ENCODE measurements around the gene GINS2.

GINS2 gene

DNA sequence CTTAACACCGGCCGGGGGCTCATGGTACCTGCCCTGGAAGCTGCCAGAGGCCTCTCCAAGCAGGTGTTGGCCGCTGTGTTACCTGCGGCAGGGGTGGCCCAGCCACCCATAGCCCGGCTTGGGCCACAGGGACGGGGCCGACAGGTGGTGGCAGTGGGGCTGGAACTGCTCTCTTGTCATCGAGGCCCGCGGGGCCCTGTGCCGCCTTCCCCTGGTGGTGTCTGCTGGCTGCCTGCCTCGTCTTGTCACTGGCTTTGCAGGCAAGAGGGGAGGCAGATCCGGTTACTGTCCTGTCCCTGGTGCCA lies 48.5 kb downstream of the GINS2 start:
- DNase-seq (ENCODE audit: low read depth in 2 of 2), result no peak

DNA sequence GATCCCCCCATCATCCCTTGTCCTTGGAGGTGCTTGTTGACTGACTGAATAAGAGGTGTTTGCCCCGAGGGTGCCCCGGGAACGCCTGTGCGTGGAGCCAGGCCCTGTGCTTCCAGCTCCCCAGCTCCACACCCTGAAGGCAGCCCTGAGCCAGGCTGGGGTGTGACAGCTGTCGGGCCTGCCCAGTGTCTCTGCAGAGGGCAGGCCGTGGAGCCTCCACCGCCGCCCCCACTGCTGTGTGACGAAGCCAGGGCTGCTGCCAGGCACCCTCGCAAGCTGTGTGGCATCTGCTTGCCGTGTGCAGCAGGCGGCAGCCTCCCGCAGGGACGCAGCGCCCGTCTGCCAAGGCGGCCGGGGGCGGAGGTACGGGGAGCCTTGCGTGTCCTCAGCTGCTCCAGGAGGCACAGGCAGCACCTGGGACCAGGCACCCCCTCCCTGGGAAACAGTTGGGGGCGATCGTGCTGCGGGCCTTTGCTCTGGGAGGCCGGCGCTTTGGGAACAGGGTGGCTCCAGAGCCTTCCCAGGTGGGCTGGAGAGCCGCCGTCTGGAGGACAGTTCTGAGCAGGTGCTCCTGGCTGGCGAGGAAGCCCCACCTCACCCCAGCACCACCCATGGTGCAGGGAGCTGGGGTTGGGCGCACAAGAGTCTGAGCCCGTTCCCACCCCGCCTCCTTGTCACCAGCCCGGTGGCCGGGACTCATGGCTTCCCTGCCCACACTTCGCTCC lies 49.1 kb downstream of the GINS2 start:
- DNase-seq (ENCODE audit: low read depth in 2 of 2), result no peak

DNA sequence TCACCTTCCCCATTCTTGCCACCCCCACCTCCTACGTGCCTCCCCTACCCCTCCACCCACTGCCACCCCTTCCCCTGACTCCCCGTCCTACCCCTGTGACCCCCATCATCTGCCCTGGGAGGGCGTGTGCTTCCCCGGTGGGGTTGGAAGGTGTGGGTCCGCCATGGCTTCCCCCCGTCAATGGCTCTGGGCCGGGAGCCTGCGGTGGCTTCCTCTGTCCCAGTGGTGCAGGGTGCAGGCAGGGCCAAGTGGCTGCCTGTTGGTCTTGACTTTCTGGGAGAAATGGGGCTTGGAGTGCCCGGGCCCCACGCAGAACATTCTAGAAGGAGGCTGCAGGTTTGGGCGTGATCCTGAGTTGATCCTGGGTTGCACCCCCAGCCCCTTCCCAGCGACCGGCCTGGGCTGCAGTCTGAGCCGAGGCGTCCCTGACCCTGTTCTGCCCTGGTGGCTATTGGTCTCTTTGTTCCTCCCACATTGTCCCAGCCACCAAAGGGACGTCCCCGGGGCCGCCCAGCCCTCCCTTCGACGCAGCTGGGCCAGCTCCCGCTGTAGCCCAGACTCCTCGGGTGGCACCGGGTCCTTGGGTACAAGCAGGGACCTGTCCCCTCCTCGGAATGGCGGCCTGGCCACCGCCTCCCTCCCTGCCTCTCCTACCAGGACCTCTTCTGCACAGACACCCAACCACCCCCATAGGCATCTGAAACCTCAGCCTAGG lies 49.9 kb downstream of the GINS2 start:
- DNase-seq (ENCODE audit: low read depth in 2 of 2), result no peak

DNA sequence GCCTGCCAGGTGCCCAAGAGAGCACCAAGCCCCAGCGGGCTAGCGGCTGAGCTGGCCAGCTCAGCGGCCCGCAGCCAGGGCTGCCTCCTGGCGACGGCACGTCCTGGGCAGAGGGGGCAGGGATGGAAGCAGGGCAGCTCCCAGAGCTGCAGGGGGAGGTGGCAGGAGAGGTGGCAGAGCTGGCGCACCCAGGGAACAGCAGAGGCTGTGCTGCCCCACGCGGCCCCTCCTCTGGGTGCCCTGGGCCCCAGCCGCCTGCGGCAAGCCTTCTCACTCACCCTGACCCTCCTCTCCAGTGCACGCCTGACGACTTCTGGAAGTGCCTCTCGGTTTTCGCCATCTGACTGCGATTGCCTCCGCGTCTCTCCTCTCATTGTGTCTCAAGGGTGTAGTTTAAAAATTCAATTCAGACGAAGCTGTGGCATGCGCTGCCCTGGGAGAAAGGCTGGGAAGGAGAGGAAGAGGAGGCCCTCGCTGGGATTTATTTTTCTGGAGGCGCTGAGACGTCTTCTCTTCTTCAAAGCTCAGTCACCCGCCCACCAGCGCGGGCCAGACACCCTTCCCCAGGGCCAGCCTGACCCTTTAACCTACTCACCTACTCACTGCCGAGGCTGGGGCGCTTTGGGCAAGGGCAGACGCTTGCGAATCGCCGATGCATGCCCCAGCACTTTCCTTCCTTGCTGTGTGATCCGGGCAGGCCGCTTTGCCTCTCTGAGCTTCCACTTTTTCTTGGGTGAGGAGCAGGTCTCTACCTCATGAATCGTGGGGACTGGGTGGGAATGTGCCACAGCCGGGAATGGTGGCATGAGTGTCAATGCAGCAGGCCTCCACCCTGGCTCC lies 50.7 kb downstream of the GINS2 start:
- no peak for DNase-seq (ENCODE audit: low read depth in 2 of 2)

DNA sequence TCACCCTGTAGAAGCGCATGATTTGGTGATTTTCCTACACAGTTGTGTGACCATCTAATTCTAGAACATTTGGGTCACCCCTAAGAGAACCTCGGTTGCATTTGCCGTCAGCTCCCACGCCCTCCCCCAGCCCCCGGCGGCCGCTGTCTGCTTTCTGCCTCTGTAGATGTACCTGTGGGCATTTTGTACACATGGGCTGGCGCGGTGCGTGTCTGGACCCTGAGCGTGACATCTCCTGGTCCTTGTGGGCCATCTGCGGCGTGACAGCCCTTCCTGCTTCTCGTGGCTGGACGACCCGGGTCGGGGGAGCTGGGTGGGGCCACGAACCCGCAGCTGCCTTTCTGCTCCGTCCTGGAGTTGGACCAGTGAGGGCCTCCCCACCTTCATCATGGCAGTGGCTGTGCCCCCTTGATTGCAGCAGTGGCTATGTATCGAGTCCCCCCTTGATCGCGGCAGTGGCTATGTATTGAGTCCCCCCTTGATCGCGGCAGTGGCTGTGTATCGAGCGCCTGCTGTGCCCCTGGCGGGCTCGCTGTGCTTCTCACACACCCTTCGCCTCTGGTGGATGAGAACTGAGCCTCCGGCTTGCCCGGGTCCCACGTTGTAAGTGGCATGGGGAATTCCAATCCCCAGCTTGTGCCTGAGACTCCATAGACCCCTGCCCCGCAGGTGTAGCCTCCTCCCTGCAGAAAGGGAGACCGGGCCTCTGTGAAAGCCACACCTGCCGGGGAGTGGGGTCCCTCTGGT lies 51.5 kb downstream of the GINS2 start:
- no peak for DNase-seq (ENCODE audit: low read depth in 2 of 2)

DNA sequence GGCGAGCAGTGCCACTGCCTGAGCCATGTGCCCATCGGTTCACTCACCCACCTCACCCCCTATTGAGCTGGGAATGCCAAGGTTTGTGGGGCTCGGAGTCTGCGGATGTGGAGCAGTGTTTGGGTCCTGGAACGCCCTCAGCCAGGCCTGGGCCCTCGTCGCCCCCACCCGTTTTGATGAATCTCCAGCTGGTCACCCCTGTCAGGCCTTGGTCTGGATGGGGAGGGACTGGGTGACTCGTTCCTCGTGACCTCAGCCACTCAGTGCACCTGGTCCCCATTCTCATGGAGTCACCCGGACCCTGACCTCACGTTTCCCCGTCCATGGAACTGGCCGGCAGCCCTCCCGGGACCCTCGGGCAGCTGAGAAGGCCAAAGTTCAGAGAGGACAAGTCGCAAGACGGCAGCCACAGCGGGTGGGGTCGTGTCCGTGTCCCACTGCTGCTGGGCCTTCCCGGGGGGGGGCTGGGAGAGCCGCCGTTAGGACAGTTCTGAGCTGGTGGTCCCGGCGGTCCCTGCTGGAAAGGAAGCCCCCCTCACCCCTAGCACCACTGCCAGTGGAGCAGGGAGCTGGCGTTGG lies 52.4 kb downstream of the GINS2 start:
- no peak for DNase-seq (ENCODE audit: low read depth in 2 of 2)

DNA sequence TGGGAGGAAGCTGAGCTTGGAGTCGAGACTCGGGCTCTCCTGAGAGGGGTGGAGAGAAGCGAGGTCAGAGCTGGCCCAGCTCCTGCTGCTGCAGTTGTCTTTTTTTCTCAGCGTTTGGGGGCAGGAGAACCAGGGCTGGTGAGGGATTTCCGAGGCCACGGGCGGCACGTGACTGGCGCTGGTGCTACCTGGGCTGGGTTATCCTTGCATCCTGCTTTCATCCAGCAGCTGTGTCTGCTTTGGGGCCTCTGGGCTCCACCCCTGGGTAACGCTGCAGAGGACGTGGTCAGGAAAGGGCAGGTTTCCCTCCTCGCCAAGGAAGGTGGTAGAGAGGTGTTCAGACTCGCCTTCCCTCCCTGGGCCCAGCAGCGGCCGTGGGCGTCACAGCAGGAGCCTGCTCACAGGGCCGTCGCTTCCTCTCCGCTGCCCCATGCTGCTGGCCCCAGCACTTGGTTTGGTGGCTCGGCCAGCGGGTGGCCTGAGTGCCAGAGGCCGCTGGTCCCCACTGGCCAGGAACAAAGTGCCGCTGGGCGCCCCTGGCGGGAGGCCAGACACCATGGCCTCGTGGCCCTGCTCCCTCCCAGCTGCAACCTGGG lies 53.1 kb downstream of the GINS2 start:
- no peak for DNase-seq (ENCODE audit: low read depth in 2 of 2)

DNA sequence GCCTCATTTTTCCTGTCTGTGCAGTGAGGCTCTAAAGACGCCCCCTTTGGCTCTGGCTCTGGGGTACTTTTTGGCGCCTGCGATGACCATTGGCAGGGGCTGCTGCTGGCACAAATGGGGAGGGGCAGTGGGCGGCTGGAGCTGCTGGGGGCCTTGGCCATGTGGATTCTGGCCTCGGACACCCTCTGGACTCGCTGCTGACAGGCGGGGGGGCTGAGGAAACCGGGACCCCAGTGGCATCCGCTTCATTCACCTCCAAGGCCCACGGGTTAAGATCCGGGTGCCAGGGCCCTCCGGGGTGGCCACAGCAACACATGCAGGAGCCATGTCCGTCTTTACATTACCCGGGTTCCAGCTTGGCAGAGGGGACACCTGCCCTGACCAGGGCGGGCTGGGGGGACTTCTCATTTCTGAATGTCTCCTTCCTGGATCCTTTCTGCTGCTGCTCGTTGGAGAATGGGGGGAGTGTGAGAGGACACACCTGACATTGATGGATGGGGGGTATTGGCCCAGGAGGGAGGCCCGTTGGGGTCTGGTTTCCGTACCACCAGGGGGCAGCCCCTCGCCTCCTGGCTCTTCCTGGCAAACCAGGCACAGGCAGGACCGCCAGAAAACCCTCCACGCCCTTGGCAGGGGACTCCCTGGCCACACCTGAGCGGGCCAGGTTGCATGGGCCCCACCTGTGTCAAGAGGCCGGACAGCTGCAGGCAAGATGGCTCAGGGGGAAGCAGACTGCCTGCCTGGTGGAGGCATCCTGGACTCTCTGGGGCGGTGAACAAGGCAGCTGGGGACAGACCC lies 53.8 kb downstream of the GINS2 start:
- no peak for DNase-seq (ENCODE audit: low read depth in 2 of 2)

DNA sequence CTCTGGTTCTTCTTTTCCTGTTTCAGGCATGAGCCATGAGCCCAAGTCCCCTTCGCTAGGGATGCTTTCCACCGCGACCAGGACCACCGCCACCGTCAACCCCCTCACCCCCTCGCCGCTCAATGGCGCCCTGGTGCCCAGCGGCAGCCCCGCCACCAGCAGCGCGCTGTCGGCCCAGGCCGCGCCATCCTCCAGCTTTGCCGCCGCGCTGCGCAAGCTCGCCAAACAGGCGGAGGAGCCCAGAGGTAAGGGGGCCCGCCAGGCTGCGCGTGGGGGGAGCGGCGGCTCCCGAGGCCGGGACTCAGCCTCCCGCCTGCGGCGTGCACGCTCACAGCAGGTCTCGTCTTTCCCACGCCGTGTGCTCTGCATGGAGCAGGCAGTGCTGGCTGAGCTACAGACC lies 54.9 kb downstream of the GINS2 start:
- DNase-seq (ENCODE audit: low read depth in 2 of 2), result no peak

DNA sequence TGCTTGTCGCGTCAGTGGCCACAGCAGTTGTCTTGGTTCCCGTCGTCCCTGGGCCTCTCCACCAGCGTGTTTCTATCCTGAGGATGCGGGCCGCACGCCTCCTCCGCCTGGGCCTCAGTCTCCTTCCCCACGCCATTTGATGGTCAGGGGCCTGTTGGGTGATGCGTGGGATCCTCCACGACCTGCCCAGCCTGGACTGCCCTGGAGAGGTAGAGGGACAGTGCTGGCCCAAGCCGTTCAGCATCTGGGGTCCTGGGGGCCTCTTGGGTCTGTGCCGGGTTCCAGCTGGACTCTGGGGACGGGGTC lies 55.4 kb downstream of the GINS2 start:
- DNase-seq (ENCODE audit: low read depth in 2 of 2), result no peak

DNA sequence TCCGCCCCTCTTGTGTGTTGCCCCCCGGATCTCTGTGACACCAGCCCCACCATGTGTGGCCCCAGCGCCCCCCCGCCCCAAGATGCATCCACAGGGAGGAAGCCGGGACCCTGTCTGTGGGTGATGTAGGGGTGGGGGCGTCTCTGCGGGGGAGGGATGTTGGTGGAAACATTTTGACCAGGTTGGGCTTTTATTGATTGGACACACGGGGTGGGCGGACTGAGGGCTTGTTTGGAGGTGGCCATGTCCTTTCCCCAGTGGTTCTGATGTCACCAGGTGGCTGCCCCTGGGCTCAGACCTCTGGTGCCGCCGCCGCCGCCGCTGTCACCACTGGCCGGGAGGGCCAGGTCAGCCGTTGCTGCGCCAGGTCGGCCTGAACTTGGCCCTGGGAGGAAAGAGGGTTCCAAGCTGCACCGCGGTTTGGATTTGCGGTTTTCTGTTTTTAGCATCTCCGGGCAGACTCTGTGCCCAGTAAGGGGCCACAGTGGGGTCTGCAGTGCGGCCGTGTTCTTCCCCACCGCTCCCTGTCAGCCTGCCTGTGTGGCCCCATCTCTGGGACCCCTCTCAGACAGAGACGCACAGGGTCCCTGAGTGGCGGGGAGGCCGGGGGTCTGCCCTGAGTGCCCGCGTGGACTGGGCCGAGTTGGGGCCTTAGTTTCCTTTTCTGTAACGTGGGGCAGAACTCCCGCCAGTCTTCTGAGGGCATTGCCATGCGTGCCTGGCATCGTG lies 55.9 kb downstream of the GINS2 start:
- DNase-seq (ENCODE audit: low read depth in 2 of 2), result no peak

DNA sequence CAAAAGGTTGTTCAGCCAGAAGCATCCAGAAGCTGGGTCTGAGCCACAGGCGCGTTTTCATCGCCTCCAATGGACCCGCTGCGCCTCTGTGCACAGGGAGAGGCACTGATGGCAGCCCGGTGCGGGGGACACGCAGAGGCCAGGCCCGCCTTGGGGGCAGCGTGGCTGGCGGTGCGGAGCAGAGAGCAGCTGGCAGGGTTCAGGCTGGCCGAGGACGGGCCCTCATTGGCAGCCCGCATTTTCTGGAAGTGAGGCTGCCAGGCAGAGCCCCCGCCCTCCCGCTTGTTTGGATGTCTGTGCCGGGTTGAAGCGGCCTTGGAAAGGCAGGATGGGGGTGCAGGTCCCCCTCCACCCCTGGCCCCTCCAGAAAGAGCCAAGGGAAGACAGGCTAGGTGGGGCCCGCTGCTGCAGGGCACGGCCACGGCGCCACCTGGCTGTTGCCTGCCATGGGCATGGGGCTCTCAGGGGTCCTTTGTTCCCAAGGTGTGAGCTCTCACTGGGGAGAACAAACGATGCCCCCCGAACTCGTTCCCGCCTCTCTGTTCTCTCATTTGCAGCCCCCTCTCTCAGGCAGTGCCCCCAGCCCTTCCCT lies 56.9 kb downstream of the GINS2 start:
- no peak for DNase-seq (ENCODE audit: low read depth in 2 of 2)

DNA sequence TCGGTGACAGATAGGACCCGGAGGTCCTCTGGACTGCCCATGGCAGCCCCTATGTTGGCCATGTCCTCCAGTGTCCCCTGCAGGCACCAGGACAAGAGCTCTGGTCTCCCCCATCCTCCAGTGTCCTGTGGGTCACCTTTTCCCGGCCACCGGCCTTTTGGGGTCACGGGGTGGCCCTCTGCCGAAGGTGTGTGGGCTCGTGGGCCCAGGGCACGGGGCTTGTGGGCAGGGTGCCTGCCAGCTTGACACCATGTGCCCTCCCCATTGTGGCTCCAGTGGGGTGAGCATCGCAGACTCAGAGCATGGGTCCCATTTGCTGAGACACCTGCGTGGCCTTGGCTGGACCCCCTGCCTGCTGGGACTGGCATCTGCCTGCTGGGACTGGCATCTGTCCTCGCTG lies 57.5 kb downstream of the GINS2 start:
- no peak for DNase-seq (ENCODE audit: low read depth in 2 of 2)

DNA sequence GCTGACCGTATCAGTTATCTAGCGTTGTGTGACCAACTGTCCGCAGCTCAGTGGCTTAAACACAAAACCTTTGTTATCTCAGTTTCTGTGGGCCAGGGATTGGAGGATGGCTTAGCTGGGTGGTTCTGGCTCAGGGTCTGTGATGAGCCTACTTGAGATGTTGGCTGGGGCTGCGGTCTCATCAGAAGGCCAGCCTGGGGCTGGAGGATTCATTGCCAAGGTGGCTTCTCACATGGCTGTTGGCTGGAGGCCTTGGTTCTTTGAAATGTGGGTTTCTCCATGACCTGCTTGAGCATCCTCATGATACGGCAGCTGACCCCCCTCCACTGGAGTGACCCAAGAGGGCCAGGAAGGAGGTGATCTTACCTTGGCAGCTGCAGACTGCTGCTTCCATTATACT lies 58.9 kb downstream of the GINS2 start:
- DNase-seq (ENCODE audit: low read depth in 2 of 2), result no peak

DNA sequence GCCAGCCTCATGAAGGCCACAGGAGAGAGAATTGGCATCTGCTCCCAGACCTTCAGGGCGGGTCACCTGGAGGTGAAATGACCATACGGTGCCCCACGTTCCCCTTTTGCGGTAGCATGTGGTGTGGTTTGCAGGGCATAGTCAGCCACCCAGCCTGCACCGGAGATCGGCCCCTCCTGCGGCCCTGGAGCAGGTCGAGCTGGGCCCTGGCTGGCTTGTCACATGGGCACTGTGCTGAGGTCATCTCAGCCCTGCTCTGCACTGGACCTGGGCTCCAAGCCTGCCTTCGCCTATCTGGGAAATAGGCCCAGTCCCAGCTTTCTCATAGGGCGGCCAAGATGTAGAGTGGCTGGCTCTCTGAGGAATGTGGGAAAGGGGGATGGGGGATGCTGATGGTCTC lies 59.4 kb downstream of the GINS2 start:
- DNase-seq (ENCODE audit: low read depth in 2 of 2), result no peak

DNA sequence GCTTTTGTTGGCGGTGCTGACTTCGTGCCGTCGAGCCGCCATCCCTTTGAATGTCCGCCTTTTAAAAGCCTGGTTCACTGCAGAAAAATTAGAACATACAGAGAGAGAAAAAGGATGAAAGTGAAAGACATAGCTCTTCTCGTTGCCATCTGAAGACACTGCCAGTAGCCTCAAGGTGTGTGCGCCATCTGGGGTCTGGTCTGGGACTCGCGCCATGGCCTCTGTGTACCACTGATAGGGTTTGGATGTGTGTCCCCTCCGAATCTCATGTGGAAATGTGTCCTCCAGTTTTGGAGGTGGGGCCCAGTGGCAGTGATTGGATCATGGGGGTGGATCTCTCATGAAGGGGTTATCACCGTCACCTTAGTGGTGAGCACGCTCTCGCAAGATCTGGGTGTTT lies 60.1 kb downstream of the GINS2 start:
- DNase-seq (ENCODE audit: low read depth in 2 of 2), result no peak

DNA sequence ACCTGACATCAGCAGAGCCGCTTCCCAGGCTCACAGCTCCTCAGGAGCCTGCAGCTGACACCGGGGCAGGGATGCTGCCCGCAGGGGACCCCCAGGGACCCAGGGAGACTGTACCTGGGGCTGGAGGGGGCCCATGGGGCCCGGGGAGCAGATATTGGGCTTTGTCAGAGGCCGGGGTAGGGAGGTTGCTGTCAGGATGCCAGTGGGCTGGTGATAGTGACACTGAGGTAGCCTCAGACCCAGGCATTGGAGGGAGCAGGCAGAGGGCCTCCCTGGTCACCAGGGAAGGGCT lies 60.5 kb downstream of the GINS2 start:
- DNase-seq (ENCODE audit: low read depth in 2 of 2), result no peak

DNA sequence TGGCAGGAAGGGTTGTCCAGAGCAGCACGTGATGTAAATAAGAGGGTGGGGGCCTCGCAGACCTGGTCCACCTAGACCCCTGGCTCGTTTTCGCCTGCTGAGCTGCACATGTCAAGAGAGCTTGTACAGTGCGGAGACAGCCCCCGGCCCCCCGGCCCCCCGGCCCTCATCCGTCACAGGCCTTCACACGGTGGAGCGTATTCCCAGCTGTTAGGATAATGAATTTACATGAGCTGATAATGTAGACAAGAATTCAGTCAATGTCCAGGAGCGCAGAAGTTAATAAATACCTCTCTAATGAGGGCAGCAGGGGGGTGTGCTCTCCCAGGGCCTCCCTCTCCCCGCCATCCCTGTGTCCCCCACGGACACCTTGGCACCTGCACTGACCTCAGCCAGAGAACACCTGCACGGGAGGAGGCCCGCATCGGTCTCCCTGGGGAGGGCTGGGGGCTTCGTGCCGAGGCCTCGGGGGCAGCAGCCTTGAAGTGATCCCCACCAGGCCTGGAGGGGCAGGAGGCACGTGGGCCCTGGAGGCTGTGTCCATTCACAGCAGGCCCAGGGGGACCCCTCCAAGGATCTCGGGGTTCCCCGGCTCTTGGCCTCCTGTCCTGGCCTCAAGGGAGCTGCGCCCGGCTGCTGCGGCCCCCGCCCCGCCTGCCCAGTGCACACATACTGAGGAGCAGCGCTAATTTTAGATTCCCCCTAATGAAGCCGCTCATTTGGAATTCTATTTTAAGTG lies 61.1 kb downstream of the GINS2 start:
- DNase-seq (ENCODE audit: low read depth in 2 of 2), result no peak

DNA sequence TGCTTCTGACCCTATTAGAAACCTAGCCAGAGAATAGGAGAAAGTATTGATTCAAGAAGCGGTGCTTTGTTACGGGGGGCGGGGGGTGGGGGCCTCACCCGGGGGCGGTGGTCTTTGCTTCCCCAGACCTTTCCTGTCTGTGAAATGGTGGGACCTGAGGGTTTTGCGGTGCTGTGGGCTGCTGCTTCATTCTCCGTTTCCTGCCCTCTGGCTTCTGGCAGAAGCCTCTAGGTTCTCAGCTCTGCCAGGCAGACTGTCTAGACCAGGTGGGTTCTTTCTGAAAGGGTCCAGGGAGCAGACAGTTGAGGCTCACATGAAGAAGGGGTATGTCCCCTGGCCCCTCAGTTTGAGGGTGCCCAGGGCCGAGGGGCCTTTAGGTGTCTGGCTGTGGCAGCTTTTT lies 61.7 kb downstream of the GINS2 start:
- no peak for DNase-seq (ENCODE audit: low read depth in 2 of 2)
